Stimulated activated CD4-positive, alpha-beta T cell treated with anti-CD3 and anti-CD28 coated beads, TNF-alpha, amount 100 ng/mL, for 24 hours (primary cell): Measurements from ENCODE around the gene CARMIL3.
"Not testable (repeated sequence)": the region's sequence is repeated elsewhere in the genome, so short reads cannot be mapped to it uniquely, and the experiment has no call there.

ENCODE experiments used
- DNase-seq, 3 experiments: peaks; one replicate each; pipeline ENCODE4 v3.0.0-alpha.2; 2020; ENCODE audit warnings: low read depth in 3 of 3

Gene CARMIL3

GRCh38 chr14:24093901-24094840, 42.4 kb downstream of the CARMIL3 start, which contains the start of gene PCK2:
Gene PCK2 (plus strand): TSS chr14:24094311. CDS start chr14:24094406, 95 bp downstream.
- peak; percentile 68 to 94 (median 75) for DNase-seq

- DNase-seq: peak in 1 of 3 experiments; percentile 9
These were observed 43.0 kb downstream of the CARMIL3 start for GRCh38 chr14:24094841-24095270.

DNA sequence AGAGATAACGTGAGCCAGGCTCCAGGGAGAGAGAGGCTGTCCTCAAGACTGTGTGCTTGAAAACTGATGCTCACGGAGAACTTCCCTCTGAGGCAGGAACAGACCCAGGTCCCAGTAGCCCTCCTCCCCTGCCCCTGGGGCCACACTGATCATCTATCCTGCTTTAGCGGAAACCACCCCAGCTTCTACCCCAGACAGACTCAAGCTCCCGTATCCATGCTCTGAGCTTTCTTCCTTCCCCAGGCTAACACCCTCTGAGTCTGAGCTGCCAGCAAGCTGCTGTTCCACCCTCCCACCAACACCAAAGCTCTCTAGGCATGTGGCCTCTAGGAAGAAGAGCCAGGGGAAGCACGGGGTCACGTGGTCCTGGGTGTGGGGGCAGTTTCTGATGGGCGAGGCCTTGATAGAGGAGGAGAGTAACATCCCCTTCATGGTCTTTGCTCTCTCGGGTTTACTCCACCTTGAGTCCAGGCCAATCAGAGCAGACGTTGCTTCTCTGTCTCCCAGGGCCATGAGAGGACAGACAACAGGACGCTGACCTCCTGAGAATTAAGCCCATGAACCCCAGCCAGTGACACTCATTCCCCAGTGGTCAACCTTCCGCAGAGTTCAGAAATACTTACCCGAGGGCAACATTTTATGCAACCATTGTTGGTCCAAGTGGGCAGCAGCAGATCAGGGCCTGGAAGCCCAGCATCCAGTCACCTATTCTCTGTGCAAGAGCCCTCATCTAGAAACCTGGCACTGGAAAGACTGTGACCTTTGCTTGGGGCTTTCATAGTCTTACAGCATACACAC, 43.7 kb downstream of the CARMIL3 start:
- peak in 2 of 3 experiments; percentile 39 to 74 for DNase-seq

- no peak for DNase-seq
These were observed 44.9 kb downstream of the CARMIL3 start for GRCh38 chr14:24096545-24097181.

GRCh38 chr14:24098229-24098926, 46.6 kb downstream of the CARMIL3 start:
- DNase-seq: no peak

GRCh38 chr14:24098927-24099813, 47.4 kb downstream of the CARMIL3 start:
- DNase-seq: no peak

DNA sequence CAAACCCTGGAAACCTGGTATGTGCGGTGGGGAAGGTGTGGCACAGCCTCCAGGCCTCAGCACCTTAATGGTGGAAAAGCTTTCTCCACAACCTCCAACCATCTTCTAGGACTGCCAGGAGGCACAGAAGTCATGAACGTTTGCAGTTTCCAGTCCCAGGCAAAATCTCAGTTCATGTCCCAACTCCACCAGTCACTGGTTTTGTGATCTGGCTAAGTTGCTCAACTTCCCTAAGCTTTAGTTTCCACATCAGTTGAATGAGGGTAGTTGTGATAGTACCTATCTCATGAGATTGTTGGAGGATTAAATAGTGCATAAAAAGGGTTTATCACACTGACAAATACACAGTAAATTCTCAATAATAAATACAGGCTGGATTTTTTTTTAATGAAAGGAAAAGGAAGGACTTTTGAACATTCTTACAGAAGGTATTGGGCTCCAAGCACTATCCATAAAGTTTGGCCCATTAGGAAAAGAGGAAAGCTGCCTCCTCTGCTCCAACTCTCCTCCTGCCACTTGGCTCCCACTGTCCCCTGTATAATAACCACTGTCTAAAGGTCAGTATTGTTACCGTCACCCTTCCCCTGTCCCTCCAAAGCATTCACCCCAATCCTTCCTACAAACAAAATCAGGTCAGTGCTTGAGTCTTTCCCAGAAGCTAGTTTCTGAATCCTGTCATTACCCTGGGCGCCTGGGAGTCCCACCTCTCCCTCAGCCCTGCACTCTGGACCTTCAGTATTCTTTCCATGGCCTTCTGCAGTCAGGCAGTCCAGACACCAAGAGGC, 48.6 kb downstream of the CARMIL3 start:
- no peak for DNase-seq

DNA sequence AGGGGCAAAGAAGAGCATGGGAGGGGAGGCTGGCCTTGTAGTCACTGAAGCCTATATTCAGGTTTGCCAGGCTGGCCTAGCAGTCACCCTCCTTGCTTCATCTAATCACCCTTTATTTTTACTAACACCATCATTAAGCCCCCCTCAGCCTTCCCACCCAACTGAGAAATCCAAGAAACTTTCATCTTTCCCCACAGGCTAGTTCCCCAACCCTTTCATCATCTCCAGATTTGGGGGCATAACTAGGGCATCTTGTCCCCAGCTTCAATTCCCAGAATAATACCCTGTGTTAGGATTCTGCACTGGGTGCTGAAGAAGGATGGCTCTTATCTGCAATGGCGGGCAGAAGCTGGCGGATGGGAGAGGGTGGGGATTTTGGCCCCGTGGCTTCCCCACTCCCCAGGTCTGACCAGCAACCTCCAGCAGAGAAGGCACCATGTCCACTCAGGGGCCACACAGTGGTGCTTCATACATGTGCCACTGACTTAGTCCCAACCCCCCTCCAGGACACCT, 49.2 kb downstream of the CARMIL3 start:
- DNase-seq: no peak

DNA sequence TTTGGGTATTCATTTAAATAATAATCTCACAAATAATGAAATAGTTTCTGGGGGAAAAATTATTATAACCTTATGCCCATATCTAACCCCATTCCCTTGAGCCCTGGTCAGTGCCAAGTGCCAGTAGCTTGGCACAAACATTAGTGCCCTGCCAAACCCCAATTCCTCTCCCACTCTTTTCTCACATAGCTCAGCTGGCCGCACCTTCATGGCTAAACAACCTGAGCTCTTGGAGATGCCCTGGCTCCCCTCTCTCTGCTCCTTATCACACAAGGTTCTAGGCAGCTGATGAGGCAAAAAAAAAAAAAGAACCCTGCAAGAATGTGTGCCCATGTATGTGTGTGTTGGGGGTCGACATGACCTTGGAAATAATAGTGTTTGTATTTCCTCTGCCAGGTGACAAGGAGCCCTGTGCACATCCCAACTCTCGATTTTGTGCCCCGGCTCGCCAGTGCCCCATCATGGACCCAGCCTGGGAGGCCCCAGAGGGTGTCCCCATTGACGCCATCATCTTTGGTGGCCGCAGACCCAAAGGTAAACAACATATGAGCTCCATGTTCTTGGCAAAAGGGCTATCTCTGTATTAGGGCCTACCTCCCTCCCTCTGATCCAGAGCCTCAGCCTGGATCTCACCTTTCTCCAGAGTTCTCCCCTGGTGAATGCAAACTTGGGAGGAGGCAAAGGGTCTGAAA, 50.7 kb downstream of the CARMIL3 start:
- no peak for DNase-seq

DNA sequence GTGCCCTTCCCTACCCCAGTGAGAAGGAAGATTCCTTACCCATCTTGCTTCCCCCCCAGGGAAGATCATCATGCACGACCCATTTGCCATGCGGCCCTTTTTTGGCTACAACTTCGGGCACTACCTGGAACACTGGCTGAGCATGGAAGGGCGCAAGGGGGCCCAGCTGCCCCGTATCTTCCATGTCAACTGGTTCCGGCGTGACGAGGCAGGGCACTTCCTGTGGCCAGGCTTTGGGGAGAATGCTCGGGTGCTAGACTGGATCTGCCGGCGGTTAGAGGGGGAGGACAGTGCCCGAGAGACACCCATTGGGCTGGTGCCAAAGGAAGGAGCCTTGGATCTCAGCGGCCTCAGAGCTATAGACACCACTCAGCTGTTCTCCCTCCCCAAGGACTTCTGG, 51.6 kb downstream of the CARMIL3 start:
- DNase-seq: no peak

DNA sequence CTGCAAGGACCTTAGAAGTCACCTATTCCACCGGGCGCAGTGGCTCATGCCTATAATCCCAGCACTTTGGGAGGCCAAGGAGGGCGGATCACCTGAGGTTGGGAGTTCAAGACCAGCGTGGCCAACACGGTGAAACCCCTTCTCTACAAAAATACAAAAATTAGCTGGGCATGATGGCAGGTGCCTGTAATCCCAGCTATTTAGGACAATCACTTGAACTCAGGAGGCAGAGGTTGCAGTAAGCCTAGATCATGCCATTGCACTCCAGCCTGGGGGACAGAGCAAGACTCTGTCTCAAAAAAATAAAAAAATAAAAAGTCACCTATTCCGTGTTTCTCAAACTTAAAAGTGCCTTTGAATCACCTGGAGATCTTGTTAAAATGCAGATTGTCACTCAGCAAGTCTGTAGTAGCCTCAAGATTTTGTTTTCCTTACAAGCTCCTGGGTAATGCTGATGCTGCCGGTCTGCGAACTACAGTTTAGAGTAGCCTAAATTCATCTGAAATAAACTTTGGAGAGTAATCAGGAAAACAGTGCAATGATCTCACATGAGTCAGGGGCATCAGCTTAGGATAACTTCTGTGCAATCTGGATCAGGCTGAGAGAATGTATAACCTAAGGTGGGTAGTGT, 53.9 kb downstream of the CARMIL3 start:
- not testable (repeated sequence) for DNase-seq

- no peak for DNase-seq
These were observed 55.0 kb downstream of the CARMIL3 start for GRCh38 chr14:24106672-24107271.

GRCh38 chr14:24108336-24108874, 56.6 kb downstream of the CARMIL3 start:
- no peak for DNase-seq

DNA sequence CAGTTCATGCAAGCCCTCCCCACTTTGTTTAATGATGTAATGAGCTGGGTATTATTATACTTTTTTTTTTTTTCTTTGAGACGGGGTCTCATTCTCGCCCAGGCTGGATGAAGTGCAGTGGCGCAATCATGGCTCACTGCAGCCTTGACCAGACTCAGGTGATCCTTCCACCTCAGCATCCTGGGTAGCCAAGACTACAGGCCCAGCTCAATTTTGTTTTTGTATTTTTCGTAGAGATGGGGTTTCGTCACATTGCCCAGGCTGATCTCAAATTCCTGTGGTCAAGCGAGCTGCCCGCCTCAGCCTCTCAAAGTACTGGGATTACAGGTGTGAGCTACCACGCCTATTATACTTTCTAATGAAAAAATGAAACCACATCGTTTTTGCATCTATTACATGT, 58.3 kb downstream of the CARMIL3 start:
- DNase-seq: no peak

DNA sequence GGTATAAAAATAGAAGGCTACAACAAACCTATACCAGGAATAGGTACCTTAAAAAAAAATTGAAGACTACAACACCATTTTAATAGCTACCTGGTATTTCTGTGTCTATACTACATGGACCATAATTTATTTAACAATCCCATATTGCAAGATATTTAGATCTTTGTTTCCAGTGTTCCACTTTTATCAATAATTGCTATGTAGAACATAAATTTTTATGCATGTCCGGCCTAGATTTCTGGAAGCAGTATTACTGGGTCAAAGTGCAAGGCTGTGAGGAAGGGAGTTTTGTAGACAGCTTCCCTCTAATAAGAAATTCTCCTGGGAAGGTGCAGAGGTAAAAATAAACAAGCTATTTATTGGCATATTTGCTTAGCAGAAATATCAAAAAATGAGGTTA, 58.7 kb downstream of the CARMIL3 start:
- DNase-seq: no peak

DNA sequence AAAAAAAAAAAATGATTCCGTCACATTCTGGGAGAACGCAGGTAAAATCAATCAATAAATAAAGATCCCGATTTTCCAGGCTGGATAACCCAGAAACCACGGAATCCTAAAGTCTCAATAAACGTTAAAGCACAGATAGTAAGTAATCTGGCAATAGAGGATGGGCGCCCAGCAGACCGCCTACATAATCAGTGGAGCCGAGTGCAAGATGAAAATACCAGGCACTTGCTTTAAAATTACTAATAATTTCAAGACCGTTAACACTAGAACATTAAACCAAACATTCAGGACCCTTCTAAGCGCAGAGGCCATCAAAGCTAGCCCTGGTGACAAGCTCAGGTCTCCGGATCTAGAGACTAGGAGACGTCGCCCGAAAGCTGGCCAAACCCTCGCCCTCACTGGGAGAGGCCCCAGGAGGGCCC, 61.6 kb downstream of the CARMIL3 start:
- no peak for DNase-seq

DNA sequence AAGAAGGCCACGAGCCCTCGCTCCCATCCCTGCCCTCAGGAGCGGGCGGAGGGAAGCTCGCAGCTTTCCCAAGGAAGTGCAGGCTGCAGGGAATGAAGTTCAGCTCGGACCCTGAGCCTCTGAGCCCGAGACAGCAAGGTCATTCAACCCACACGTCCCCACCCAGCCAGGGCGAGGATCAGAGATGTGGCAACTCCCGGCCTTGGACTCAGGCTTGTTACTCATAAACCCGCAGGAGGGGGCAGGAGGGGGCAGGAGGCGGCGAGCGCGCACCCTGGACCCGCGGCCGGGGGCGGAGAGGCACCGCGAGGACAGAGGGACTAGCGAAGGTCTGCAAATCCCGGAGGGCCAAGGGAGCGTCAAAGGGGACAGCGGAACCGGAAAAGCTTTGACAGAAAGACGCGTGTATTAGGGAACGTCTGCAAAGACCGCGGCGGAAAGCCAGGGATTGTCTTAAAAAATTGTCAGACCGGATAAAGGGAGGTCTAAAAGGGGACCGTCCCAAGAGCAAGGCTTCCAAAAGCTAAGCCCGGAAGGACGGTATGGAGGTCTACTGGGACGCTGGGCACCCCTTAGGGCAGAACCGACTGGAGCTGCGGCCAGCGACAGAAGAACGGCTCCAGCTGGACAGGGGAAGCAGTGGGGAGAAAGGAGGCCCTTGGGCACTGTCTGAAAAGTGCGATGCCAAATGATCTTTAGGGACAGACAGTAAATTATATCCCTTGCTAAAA, 62.2 kb downstream of the CARMIL3 start:
- peak in 2 of 3 experiments; percentile 64 to 78 for DNase-seq
